PFSK-1 (cell line): Measurements from ENCODE around the gene SPATA9.

ENCODE experiments used
- FOXP2 ChIP-seq: optimal IDR thresholded peaks from 2 replicates; pipeline ENCODE3; 2011; ENCODE audit warnings: borderline replicate concordance, control low read depth, inconsistent platforms; ENCODE audit not compliant: insufficient read depth; ENCODE audit errors: extremely low read length, extremely low read depth
- POLR2AphosphoS5 ChIP-seq: IDR thresholded peaks from 2 replicates; pipeline ENCODE4 v1.6.1; 2012; ENCODE audit warnings: low read depth, mild to moderate bottlenecking, control low read depth, low read length, moderate library complexity
- SIN3A ChIP-seq: IDR thresholded peaks from 2 replicates; pipeline ENCODE4 v1.6.1; 2012; ENCODE audit warnings: mild to moderate bottlenecking, low read length, moderate library complexity, borderline replicate concordance; ENCODE audit not compliant: insufficient read depth
- TAF1 ChIP-seq: IDR thresholded peaks from 2 replicates; pipeline ENCODE4 v1.6.1; 2012; ENCODE audit warnings: low read length, control low read depth, borderline replicate concordance; ENCODE audit not compliant: insufficient read depth
- TF ChIP-seq, protein P1 (sequence below), 2 experiments: IDR thresholded peaks; 2 replicates each; pipeline versions ENCODE4 v1.6.1 to v1.8.0; 2011 to 2012; ENCODE audit warnings: low read depth in 2 of 2, low read length in 2 of 2, control low read depth in 1 of 2, inconsistent platforms in 1 of 2, mild to moderate bottlenecking in 1 of 2, moderate library complexity in 1 of 2; ENCODE audit not compliant: insufficient read depth in 1 of 2

SPATA9 gene

DNA sequence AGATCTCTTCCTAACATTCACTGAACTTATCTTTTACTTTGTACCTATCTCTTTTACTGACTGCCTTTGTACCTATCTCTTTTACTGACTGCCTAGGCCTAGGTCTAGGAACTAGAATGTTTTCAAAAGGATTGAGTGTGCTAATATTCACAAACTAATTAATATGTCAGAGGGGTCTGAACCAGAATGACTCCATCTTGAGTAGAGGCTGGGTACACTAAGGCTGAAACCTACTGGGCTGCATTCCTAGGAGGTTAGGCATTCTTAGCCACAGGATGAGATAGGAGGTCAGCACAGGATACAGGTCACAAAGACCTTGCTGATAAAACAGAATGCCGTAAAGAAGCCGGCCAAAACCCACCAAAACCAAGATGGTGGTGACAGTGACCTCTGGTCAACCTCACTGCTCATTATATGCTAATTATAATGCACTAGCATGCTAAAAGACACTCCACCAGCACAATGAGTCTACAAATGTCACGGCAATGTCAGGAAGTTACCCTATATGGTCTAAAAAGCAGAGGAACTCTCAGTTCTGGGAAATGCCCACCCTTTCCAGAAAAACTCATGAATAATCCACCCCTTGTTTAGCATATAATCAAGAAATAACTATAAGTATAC, 45.8 kb upstream of the SPATA9 start:
- no peak for TF ChIP-seq SIN3A
- no peak for TF ChIP-seq POLR2AphosphoS5
- no peak for TF ChIP-seq TAF1
- TF ChIP-seq, protein P1, sequence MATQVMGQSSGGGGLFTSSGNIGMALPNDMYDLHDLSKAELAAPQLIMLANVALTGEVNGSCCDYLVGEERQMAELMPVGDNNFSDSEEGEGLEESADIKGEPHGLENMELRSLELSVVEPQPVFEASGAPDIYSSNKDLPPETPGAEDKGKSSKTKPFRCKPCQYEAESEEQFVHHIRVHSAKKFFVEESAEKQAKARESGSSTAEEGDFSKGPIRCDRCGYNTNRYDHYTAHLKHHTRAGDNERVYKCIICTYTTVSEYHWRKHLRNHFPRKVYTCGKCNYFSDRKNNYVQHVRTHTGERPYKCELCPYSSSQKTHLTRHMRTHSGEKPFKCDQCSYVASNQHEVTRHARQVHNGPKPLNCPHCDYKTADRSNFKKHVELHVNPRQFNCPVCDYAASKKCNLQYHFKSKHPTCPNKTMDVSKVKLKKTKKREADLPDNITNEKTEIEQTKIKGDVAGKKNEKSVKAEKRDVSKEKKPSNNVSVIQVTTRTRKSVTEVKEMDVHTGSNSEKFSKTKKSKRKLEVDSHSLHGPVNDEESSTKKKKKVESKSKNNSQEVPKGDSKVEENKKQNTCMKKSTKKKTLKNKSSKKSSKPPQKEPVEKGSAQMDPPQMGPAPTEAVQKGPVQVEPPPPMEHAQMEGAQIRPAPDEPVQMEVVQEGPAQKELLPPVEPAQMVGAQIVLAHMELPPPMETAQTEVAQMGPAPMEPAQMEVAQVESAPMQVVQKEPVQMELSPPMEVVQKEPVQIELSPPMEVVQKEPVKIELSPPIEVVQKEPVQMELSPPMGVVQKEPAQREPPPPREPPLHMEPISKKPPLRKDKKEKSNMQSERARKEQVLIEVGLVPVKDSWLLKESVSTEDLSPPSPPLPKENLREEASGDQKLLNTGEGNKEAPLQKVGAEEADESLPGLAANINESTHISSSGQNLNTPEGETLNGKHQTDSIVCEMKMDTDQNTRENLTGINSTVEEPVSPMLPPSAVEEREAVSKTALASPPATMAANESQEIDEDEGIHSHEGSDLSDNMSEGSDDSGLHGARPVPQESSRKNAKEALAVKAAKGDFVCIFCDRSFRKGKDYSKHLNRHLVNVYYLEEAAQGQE (IDR thresholded peaks at IDR 0.05; ENCODE audit: insufficient read depth in 1 of 2, low read depth in 2 of 2, low read length in 2 of 2), result no peak

DNA sequence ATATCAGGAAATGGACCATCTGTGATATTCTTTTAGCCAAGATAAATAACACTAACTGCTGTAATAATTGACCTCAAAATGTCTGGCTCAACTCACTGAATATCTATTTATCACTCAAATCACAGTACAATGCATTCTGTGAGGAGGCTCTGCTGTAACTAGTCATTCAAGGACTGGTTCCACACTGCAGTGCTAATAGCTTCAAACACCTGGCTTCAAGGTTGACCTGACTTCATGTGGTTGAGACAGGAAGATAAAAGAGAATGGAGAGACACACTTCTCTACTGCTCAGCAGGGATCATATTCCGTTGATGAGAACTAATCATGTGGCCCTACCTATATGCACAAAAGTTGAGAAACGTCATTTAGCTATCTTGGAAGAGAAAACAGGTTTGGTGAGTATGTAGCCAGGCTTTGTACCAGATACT, 45.0 kb upstream of the SPATA9 start:
- TF ChIP-seq POLR2AphosphoS5 (no peak), FOXP2 (no peak), TAF1 (no peak), SIN3A (no peak)
- TF ChIP-seq, protein P1 (IDR thresholded peaks at IDR 0.05; ENCODE audit: insufficient read depth in 1 of 2, low read depth in 2 of 2, low read length in 2 of 2), result no peak

DNA sequence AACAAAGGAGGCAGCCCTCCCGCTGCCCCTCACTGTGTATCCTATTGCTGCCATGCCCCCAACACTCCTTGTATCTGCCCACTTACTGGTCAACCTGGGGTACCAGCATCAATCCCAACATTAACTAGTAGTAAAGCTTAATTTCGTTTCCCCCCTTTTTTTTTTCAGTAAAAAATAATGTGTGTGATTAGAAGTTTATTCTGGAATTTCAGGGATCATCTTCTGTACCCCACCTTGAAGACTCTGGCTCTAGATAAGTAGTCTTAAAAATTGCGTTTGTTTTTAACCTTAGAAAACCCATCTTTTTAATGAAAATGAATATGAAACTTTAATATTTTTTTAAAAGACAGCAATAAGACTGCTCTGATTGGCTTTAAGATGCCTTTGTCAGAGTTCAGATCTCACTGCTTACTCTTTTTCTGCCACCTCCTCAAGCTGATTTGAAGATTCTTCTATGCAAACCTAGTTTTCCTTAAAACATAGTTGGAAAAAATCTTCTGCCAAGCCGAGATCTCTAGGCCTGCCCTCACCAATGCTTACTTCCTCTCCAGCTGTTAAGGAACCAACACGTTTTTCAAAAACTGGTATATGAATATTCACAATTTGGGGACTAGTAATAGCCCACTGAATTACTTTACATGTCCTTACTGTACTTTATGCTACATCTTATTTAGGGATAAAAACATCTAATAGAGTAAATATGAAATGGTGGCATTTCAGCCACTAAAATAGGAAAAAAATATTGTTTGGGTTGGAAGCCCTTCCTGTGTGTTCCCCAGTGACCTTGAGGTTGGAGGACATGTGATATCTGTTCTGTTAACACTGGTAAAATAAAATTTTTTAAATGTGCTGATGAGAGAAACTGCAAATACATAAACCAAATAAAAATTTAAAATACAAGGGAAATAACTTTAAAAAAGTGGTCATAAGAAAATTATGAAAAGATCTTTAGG, 44.3 kb upstream of the SPATA9 start:
- TF ChIP-seq FOXP2 (no peak), TAF1 (no peak), SIN3A (no peak), POLR2AphosphoS5 (no peak)
- TF ChIP-seq, protein P1 (IDR thresholded peaks at IDR 0.05; ENCODE audit: insufficient read depth in 1 of 2, low read depth in 2 of 2, low read length in 2 of 2), result no peak

GRCh38 chr5:95725937-95726810, 43.4 kb upstream of the SPATA9 start:
- no peak for TF ChIP-seq POLR2AphosphoS5

DNA sequence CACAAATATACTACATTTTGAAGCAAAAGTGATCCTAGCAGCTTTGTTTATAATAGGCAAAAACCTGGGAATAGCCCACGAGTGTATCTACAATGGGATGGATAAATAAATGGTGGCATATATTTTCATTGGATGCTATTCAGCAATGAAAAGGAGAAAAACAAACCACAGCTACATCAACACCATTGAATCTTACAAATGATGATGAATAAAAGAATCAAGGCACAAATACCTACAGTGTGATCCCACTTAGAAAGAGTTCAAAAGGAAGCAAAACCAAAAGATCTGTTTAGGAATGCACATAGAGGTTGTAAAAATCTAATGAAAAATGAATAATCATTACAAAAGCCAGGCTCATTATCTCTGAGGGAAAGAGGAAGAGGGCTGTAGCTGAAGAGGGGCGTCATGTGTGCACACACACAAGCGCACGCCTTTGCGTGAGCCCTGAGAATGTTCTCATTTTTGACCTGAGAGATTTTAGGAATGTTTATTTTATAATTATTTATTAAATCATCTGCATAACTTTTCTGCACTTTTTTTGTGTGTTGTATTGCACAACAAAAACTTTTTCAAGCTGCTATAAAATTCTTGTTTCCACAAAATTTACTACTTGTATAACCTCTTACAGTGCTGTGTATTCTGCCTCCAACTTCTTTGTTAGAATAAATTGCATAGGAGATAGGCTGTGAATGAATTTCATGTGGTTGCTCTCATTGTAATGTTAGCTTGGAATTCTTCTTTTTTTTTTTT, 42.5 kb upstream of the SPATA9 start:
- TF ChIP-seq, protein P1 (IDR thresholded peaks at IDR 0.05; ENCODE audit: insufficient read depth in 1 of 2, low read depth in 2 of 2, low read length in 2 of 2), result no peak
- TF ChIP-seq POLR2AphosphoS5 (no peak), SIN3A (no peak), FOXP2 (no peak), TAF1 (no peak)
